Brain microvascular endothelial cell (primary cell): ENCODE results near the gene SLC25A21.
"Not testable (repeated sequence)": the region's sequence is repeated elsewhere in the genome, so short reads cannot be mapped to it uniquely, and the experiment has no call there.

ENCODE experiments used
- DNase-seq: peaks from one replicate; pipeline ENCODE4 v3.0.0-alpha.2; 2020
- H3K27ac ChIP-seq: fragments of 250-450 bp; sonication (Bioruptor Pico); 2 replicates; pipeline ENCODE4 v1.5.1; 2020; ENCODE audit warnings: mild to moderate bottlenecking, moderate library complexity
- H3K27me3 ChIP-seq: fragments of 250-450 bp; sonication (Bioruptor Pico); replicated peaks from 2 replicates; pipeline ENCODE4 v1.5.1; 2020; ENCODE audit warnings: mild to moderate bottlenecking
- H3K36me3 ChIP-seq: fragments of 250-450 bp; sonication (Bioruptor Pico); replicated peaks from 2 replicates; pipeline ENCODE4 v1.5.1; 2020; ENCODE audit warnings: mild to moderate bottlenecking
- H3K4me3 ChIP-seq: 2 replicates; pipeline ENCODE4 v1.5.1; 2011; ENCODE audit warnings: low read depth, mild to moderate bottlenecking, control low read depth, low read length, moderate library complexity
- CTCF ChIP-seq: IDR thresholded peaks from 2 replicates; pipeline ENCODE4 v1.5.1; 2011; ENCODE audit warnings: low read depth, mild to moderate bottlenecking, moderate library complexity, low read length, control low read depth, inconsistent platforms; ENCODE audit errors: missing control alignments
- in situ Hi-C: cut with HindIII; loops from 2 replicates; pipeline ENCODE4 v1.10.0; 2017; ENCODE audit warnings: low sequenced_read_pairs, low pct_ligation_motif_present

Gene SLC25A21

GRCh38 chr14:36701132-36701531 is 471.3 kb downstream of the SLC25A21 start:
- in situ Hi-C loops = no loop called here
- TF ChIP-seq CTCF = no peak
- DNase-seq = no peak
- Histone ChIP-seq H3K27me3 (no peaks in the 10 kb centered on the region), H3K27ac (no peak overlapping the region), H3K36me3 (no peaks in the 10 kb centered on the region), H3K4me3 (no peak overlapping the region)

- in situ Hi-C loops = no loop called here
- Histone ChIP-seq H3K4me3 (no peak overlapping the region), H3K36me3 (no peaks in the 10 kb centered on the region), H3K27ac (no peak overlapping the region), H3K27me3 (no peaks in the 10 kb centered on the region)
- DNase-seq = no peak
- no peak for TF ChIP-seq CTCF
Observed at GRCh38 chr14:36700651-36701050, 471.8 kb downstream of the SLC25A21 start.

GRCh38 chr14:36699420-36699819 is 473.0 kb downstream of the SLC25A21 start:
- H3K27me3 ChIP-seq, H3K36me3 ChIP-seq, H3K27ac ChIP-seq, in situ Hi-C loops, H3K4me3 ChIP-seq, DNase-seq: not testable (repeated sequence)

DNA sequence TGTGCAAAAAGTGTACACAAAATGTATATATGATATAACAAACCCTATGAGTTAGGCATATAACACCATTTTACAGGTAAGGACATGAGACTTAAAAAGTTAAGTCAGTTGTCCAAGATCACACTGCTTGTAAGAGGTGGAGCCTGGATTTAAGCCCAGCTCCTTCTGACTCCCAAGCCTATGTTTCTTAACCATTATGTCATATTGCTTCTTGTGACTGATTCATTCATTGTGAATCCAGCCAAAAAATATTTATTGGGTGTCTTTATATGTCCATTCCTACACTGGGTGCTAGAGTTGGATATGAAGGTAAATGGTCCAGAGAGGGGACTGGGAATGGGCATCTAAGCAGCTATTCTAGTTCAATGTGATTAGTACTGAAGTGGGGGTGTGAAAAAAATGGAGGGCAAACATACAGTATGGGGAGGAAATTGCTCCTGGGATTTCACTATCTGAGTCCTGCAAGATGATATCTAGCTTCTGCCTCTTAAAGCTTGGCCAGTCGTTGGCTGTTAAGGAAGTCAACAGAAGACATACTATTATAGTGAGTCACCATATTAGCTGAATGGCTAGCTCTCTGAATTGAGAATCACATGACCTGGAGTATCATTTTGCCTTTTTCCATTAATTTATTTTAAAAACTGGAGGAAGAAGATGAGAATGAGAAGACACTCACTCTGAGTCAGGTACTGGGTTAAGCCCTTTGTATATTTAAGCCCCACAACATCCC is 481.9 kb downstream of the SLC25A21 start:
- no peak for TF ChIP-seq CTCF
- no peak for DNase-seq
- in situ Hi-C loops = no loop called here
- Histone ChIP-seq H3K36me3 (no peaks in the 10 kb centered on the region), H3K27me3 (no peaks in the 10 kb centered on the region), H3K4me3 (no peak overlapping the region), H3K27ac (no peak overlapping the region)

GRCh38 chr14:36684946-36685345 is 487.5 kb downstream of the SLC25A21 start:
- DNase-seq = no peak
- in situ Hi-C loops = no loop called here
- Histone ChIP-seq H3K4me3 (no peak overlapping the region), H3K27me3 (no peaks in the 10 kb centered on the region), H3K27ac (no peak overlapping the region), H3K36me3 (no peaks in the 10 kb centered on the region)
- TF ChIP-seq CTCF = no peak

DNA sequence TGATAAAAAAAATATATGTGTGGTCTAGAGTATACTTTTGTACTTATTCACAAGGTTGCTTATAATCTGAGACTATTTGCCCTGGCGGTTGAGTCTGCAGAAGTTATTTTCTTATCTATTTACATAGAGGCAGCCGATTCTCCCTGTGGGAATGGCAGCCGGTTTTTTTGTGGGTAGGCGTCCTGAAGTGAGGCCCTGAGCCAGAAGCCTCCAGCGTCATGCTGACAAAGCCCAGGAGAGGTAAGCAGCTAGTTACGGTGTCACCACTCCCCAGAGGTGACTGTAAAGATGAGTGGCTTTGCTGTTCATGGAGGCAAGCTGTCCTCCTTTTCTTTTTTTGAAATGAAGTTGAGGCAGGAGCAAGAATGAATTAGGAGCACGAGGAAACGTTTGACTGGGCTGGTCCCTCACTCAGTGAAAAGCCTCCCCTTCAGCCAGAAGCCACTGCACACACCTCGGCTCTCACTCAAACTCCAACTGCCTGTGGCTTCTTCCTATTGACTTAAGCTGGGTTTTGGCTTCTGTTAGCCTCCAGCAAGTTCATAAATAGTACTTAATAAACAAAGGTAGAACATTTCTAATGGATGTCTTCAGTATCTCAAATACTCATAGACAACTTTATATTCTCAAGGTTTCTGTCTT is 489.2 kb downstream of the SLC25A21 start:
- in situ Hi-C loops = no loop called here

More for the DNA sequence above, 489.2 kb downstream of the SLC25A21 start:
- no peak for TF ChIP-seq CTCF
- Histone ChIP-seq H3K36me3 (no peaks in the 10 kb centered on the region), H3K27me3 (no peaks in the 10 kb centered on the region), H3K27ac (no peak overlapping the region), H3K4me3 (no peak overlapping the region)
- DNase-seq = no peak
